ENCODE results near the gene LONP1. TPM values are rescaled to one million over a fixed set of nuclear protein-coding genes. Genes with fewer than 3 reads are reported as not detected.
"Not testable (repeated sequence)": the region's sequence is repeated elsewhere in the genome, so short reads cannot be mapped to it uniquely, and the experiment has no call there.

LONP1 gene
- total and polyA plus RNA-seq, 7 donors = 58.6 to 127 (median 76.8) TPM

GRCh38 chr19:5690955-5691821 lies 28.8 kb downstream of the LONP1 start:
- H3K4me1 ChIP-seq = peaks cover 13% of the 10 kb centered on the region
- no peak for TF ChIP-seq CTCF (IDR thresholded peaks at IDR 0.05)
- peak overlapping the region; percentile 91 for H3K27ac ChIP-seq
- peak in 1 of 4 donors; percentile 20 for ATAC-seq
- peaks cover 7 to 46% of the 10 kb centered on the region in 2 donors for H3K36me3 ChIP-seq (ENCODE audit: insufficient read depth in 1 of 2, low read depth in 1 of 2)
- intact Hi-C loops (cut with DNase I) = loop anchor here in 1 of 2 donors (2.0 kb wide), 1 partner anchor 28 kb away; no protein-coding TSS in a partner anchor
- no peaks in the 10 kb centered on the region for H3K9me3 ChIP-seq
- no peaks in the 10 kb centered on the region for H3K27me3 ChIP-seq (ENCODE audit: insufficient read depth in 3 of 3, low read length in 2 of 3)
- DNase-seq = peak; percentile 65 to 85
- 10 to 15% (median 14%) methylated on average over 51 to 54 of the region's 54 CpGs for WGBS, 3 donors
- peak overlapping the region; percentile 97 for H3K4me3 ChIP-seq

GRCh38 chr19:5690125-5690954 lies 29.6 kb downstream of the LONP1 start, which contains the start of gene RPL36:
Gene RPL36 (plus strand): TSS chr19:5690295. CDS start chr19:5690508, 213 bp downstream.
- peak within 1 kb of the TSS; percentile 97 for H3K4me3 ChIP-seq
- TF ChIP-seq CTCF (IDR thresholded peaks at IDR 0.05) = peak; percentile 93
- 1 to 2% (median 1%) methylated on average over 73 of the region's 73 CpGs for WGBS, 3 donors
- peak within 1 kb of the TSS; percentile 91 for H3K27ac ChIP-seq
- DNase-seq = peak; percentile 98 to 99
- ATAC-seq = peak; percentile 70 to 79 (median 75)
- no peaks in the 10 kb centered on the region for H3K27me3 ChIP-seq (ENCODE audit: insufficient read depth in 3 of 3, low read length in 2 of 3)
- H3K4me1 ChIP-seq = peaks cover 15% of the 10 kb centered on the region
- peaks cover 2 to 37% of the 10 kb centered on the region in 2 donors for H3K36me3 ChIP-seq (ENCODE audit: insufficient read depth in 1 of 2, low read depth in 1 of 2)
- intact Hi-C loops (cut with DNase I) = loop anchor here in 1 of 2 donors (2.0 kb wide), 1 partner anchor 28 kb away; no protein-coding TSS in a partner anchor
- no peaks in the 10 kb centered on the region for H3K9me3 ChIP-seq

GRCh38 chr19:5688262-5688881 lies 31.6 kb downstream of the LONP1 start:
- not testable (repeated sequence) for H3K27ac ChIP-seq; H3K9me3 ChIP-seq; H3K27me3 ChIP-seq (ENCODE audit: insufficient read depth in 3 of 3, low read length in 2 of 3); DNase-seq; ATAC-seq; H3K4me3 ChIP-seq
- WGBS, 3 donors = 92 to 94% (median 93%) methylated on average over 13 of the region's 13 CpGs
- Histone ChIP-seq H3K36me3 (ENCODE audit: insufficient read depth in 1 of 2, low read depth in 1 of 2) (peaks cover 2 to 19% of the 10 kb centered on the region in 2 donors), H3K4me1 (peaks cover 15% of the 10 kb centered on the region)
- intact Hi-C loops (cut with DNase I) = loop anchor here in 1 of 2 donors (10.0 kb wide), 2 partner anchors 64 to 686 kb away; partner anchors contain the start of genes ALKBH7, PSPN, SAFB and SAFB2

GRCh38 chr19:5687360-5688198 lies 32.4 kb downstream of the LONP1 start:
- peaks cover 2 to 11% of the 10 kb centered on the region in 2 donors for H3K36me3 ChIP-seq (ENCODE audit: insufficient read depth in 1 of 2, low read depth in 1 of 2)
- no peaks in the 10 kb centered on the region for H3K9me3 ChIP-seq
- ATAC-seq = no peak
- H3K4me1 ChIP-seq = peaks cover 15% of the 10 kb centered on the region
- peak in 1 of 2 donors; percentile 48 for DNase-seq
- 47 to 65% (median 54%) methylated on average over 54 to 76 of the region's 76 CpGs for WGBS, 3 donors
- peak overlapping the region; percentile 91 for H3K27ac ChIP-seq
- intact Hi-C loops (cut with DNase I) = loop anchor here in 1 of 2 donors (10.0 kb wide), 2 partner anchors 63 to 687 kb away; partner anchors contain the start of genes ALKBH7, PSPN, SAFB and SAFB2
- H3K4me3 ChIP-seq = peak overlapping the region; percentile 76
- H3K27me3 ChIP-seq (ENCODE audit: insufficient read depth in 3 of 3, low read length in 2 of 3) = no peaks in the 10 kb centered on the region
- no peak for TF ChIP-seq CTCF (IDR thresholded peaks at IDR 0.05)

Measured in psoas muscle (tissue), 8 donors.